HFF-Myc (cell line): ENCODE results near the gene PID1.

Source experiments
- DNase-seq: peaks from one replicate; pipeline ENCODE4 v3.0.0-alpha.2; 2011; ENCODE audit warnings: low read depth; ENCODE audit errors: extremely low read depth
- H3K4me3 ChIP-seq: replicated peaks from 2 replicates; pipeline ENCODE4 v1.5.1; 2011; ENCODE audit warnings: low read depth, mild to moderate bottlenecking, control low read depth, low read length
- CTCF ChIP-seq: IDR thresholded peaks from 2 replicates; pipeline ENCODE4 v1.5.1; 2012; ENCODE audit warnings: mild to moderate bottlenecking, low read depth, low read length, control low read depth; ENCODE audit errors: missing control alignments

PID1 gene

GRCh38 chr2:229090225-229090624 lies 180.9 kb downstream of the PID1 start:
- H3K4me3 ChIP-seq, result no peak overlapping the region
- TF ChIP-seq CTCF, result no peak
- peak; percentile 73 for DNase-seq

GRCh38 chr2:229089776-229090175 lies 181.3 kb downstream of the PID1 start:
- peak; percentile 75 for DNase-seq
- H3K4me3 ChIP-seq, result no peak overlapping the region
- no peak for TF ChIP-seq CTCF

GRCh38 chr2:229088966-229089700 lies 182.0 kb downstream of the PID1 start:
- DNase-seq, result no peak
- no peak for TF ChIP-seq CTCF
- no peak overlapping the region for H3K4me3 ChIP-seq

- no peak overlapping the region for H3K4me3 ChIP-seq
- TF ChIP-seq CTCF, result no peak
- no peak for DNase-seq
Measured at GRCh38 chr2:229088517-229088913, 182.6 kb downstream of the PID1 start.

- TF ChIP-seq CTCF, result no peak
- H3K4me3 ChIP-seq, result no peak overlapping the region
- no peak for DNase-seq
Measured at GRCh38 chr2:229087843-229088516, 183.1 kb downstream of the PID1 start.

GRCh38 chr2:229087267-229087666 lies 183.8 kb downstream of the PID1 start:
- TF ChIP-seq CTCF, result no peak
- DNase-seq, result no peak
- no peak overlapping the region for H3K4me3 ChIP-seq
